Activated CD8-positive, alpha-beta T cell treated with anti-CD3 and anti-CD28 coated beads for 36 hours (primary cell): ENCODE measurements around the gene COL18A1. TPM values are rescaled to one million over a fixed set of nuclear protein-coding genes. Genes with fewer than 3 reads are reported as not detected.

ENCODE experiments used
- ATAC-seq: fragments of 200-7000 bp; cut with Tn5 transposase; one replicate; pipeline ENCODE4 v1.10.0; 2021; ENCODE audit warnings: mild to moderate bottlenecking, moderate library complexity
- CTCF ChIA-PET: fragments of 350-600 bp; sonication (Branson Sonifier 250); formaldehyde crosslinking; loops from one replicate; lab custom pipeline; 2021; ENCODE audit warnings: antibody characterized with exemption; lab: Charles Lee
- POLR2A ChIA-PET: fragments of 350-600 bp; sonication (Branson Sonifier 250); formaldehyde crosslinking; loops from one replicate; lab custom pipeline; 2021; ENCODE audit warnings: antibody characterized with exemption; lab: Charles Lee
- DNase-seq: peaks from one replicate; pipeline ENCODE4 v3.0.0-alpha.2; 2020
- H3K27ac Mint-ChIP-seq: one replicate; pipeline ENCODE4 v1.8.0; 2021; ENCODE audit warnings: mild to moderate bottlenecking, mixed read lengths
- H3K27me3 Mint-ChIP-seq: one replicate; pipeline ENCODE4 v1.8.0; 2021; ENCODE audit warnings: mixed read lengths
- H3K36me3 Mint-ChIP-seq: one replicate; pipeline ENCODE4 v1.8.0; 2021; ENCODE audit warnings: low read depth, mixed read lengths
- H3K4me1 Mint-ChIP-seq: one replicate; pipeline ENCODE4 v1.8.0; 2021; ENCODE audit warnings: low read depth, mixed read lengths
- H3K4me3 Mint-ChIP-seq: one replicate; pipeline ENCODE4 v1.8.0; 2021; ENCODE audit warnings: mild to moderate bottlenecking, moderate library complexity, mixed read lengths
- H3K9me3 Mint-ChIP-seq: one replicate; pipeline ENCODE4 v1.8.0; 2021; ENCODE audit warnings: mixed read lengths
- CTCF ChIP-seq: fragments of 200-600 bp; IDR thresholded peaks from one replicate; pipeline ENCODE4 v1.8.0; 2022; ENCODE audit warnings: antibody characterized with exemption, mild to moderate bottlenecking
- intact Hi-C: fragments of 100-400 bp; cut with micrococcal nuclease; formaldehyde crosslinking; loops from one replicate; pipeline ENCODE4 v1.10.0; 2022
- total RNA-seq, 2 experiments: library from RNA; stranded (reverse); gene quantifications; one replicate each; pipeline ENCODE4 v1.2.3, GENCODE V29; 2021

The COL18A1 gene
- total RNA-seq, 2 experiments from 2014 or later: 9.4 to 9.7 TPM

GRCh38 chr21:45550522-45551210 is 145.7 kb downstream of the COL18A1 start:
- Mint-ChIP-seq H3K27ac (peak overlapping the region; percentile 98), H3K4me1 (peaks cover 30% of the 10 kb centered on the region), H3K27me3 (no peaks in the 10 kb centered on the region), H3K36me3 (no peaks in the 10 kb centered on the region), H3K4me3 (peak overlapping the region; percentile 59), H3K9me3 (no peaks in the 10 kb centered on the region)
- peak; percentile 31 for ATAC-seq
- peak; percentile 73 for DNase-seq
- no peak for TF ChIP-seq CTCF
- CTCF ChIA-PET: interaction anchor here (2.3 kb wide), 1 partner anchor 46 kb away, joined by 15 read pairs; no protein-coding TSS in a partner anchor
- intact Hi-C loops: loop anchor here (5.0 kb wide), 1 partner anchor 267 kb away; no protein-coding TSS in a partner anchor
- POLR2A ChIA-PET: interaction anchor here (0.5 to 2.6 kb wide), 5 partner anchors 16 to 521 kb away, joined by 3 to 8 read pairs (median 3); no protein-coding TSS in a partner anchor

GRCh38 chr21:45551316-45551715 is 146.4 kb downstream of the COL18A1 start:
- H3K4me3 Mint-ChIP-seq: peak overlapping the region; percentile 59
- H3K4me1 Mint-ChIP-seq: peaks cover 30% of the 10 kb centered on the region
- TF ChIP-seq CTCF: no peak
- H3K27ac Mint-ChIP-seq: peak overlapping the region; percentile 98
- POLR2A ChIA-PET: interaction anchor here (0.8 to 2.6 kb wide), 5 partner anchors 17 to 267 kb away, joined by 3 to 8 read pairs (median 3); no protein-coding TSS in a partner anchor
- ATAC-seq (peak; percentile 70), DNase-seq (peak; percentile 73)
- no peaks in the 10 kb centered on the region for H3K27me3 Mint-ChIP-seq
- no peaks in the 10 kb centered on the region for H3K36me3 Mint-ChIP-seq
- intact Hi-C loops: loop anchor here (5.0 kb wide), 1 partner anchor 266 kb away; no protein-coding TSS in a partner anchor
- CTCF ChIA-PET: interaction anchor here (2.3 kb wide), 1 partner anchor 45 kb away, joined by 15 read pairs; no protein-coding TSS in a partner anchor
- H3K9me3 Mint-ChIP-seq: no peaks in the 10 kb centered on the region

- ATAC-seq (peak; percentile 5), DNase-seq (peak; percentile 35)
- no peak for TF ChIP-seq CTCF
- no peaks in the 10 kb centered on the region for H3K9me3 Mint-ChIP-seq
- ChIA-PET POLR2A (interaction anchor here (0.8 to 2.6 kb wide), 5 partner anchors 18 to 266 kb away, joined by 3 to 8 read pairs (median 3); no protein-coding TSS in a partner anchor), CTCF (interaction anchor here (2.3 kb wide), 1 partner anchor 44 kb away, joined by 15 read pairs; no protein-coding TSS in a partner anchor)
- intact Hi-C loops: loop anchor here (5.0 kb wide), 1 partner anchor 265 kb away; no protein-coding TSS in a partner anchor
- H3K36me3 Mint-ChIP-seq: no peaks in the 10 kb centered on the region
- H3K4me1 Mint-ChIP-seq: peaks cover 30% of the 10 kb centered on the region
- H3K27me3 Mint-ChIP-seq: no peaks in the 10 kb centered on the region
- peak overlapping the region; percentile 98 for H3K27ac Mint-ChIP-seq
- H3K4me3 Mint-ChIP-seq: peak overlapping the region; percentile 59
These were observed 147.1 kb downstream of the COL18A1 start for GRCh38 chr21:45551783-45552695.

GRCh38 chr21:45552696-45553391 is 147.9 kb downstream of the COL18A1 start:
- H3K4me1 Mint-ChIP-seq: peaks cover 30% of the 10 kb centered on the region
- ATAC-seq (no peak), DNase-seq (no peak)
- H3K27me3 Mint-ChIP-seq: no peaks in the 10 kb centered on the region
- no peaks in the 10 kb centered on the region for H3K9me3 Mint-ChIP-seq
- ChIA-PET POLR2A (interaction anchor here (2.6 kb wide), 1 partner anchor 40 kb away, joined by 8 read pairs; no protein-coding TSS in a partner anchor), CTCF (no interaction called here)
- H3K27ac Mint-ChIP-seq: no peak overlapping the region
- intact Hi-C loops: loop anchor here (5.0 kb wide), 1 partner anchor 264 kb away; no protein-coding TSS in a partner anchor
- TF ChIP-seq CTCF: no peak
- H3K4me3 Mint-ChIP-seq: peak overlapping the region; percentile 21
- no peaks in the 10 kb centered on the region for H3K36me3 Mint-ChIP-seq
